Left lung (tissue), 10 donors: Measurements from ENCODE around the gene ZNF787. TPM values are rescaled to one million over a fixed set of nuclear protein-coding genes. Genes with fewer than 3 reads are reported as not detected.

Experiments
- ATAC-seq: fragments of 200-7000 bp; cut with Tn5 transposase; one replicate; pipeline ENCODE4 v1.9.1; 2020; ENCODE audit warnings: moderate library complexity
- DNase-seq, 4 donors: peaks; one replicate each; pipeline ENCODE4 v3.0.0-alpha.2; 2013 to 2020
- H3K27ac ChIP-seq, 2 donors: fragments of 200-600 bp; sonication (generic) in 1 of 2; one replicate each; pipeline versions ENCODE4 v1.5.0 to v1.8.0; 2020 to 2021
- H3K27me3 ChIP-seq, 2 donors: fragments of 200-600 bp; sonication (generic) in 1 of 2; one replicate each; pipeline versions ENCODE4 v1.5.0 to v1.8.0; 2020 to 2021
- H3K36me3 ChIP-seq, 2 donors: fragments of 200-600 bp; sonication (generic) in 1 of 2; one replicate each; pipeline versions ENCODE4 v1.5.0 to v1.8.0; 2020 to 2021
- H3K4me1 ChIP-seq, 2 donors: fragments of 200-600 bp; one replicate each; pipeline ENCODE4 v1.8.0; 2021
- H3K4me3 ChIP-seq, 2 donors: fragments of 200-600 bp; sonication (generic) in 1 of 2; one replicate each; pipeline versions ENCODE4 v1.5.0 to v1.8.0; 2020 to 2021; ENCODE audit warnings: mild to moderate bottlenecking in 1 of 2
- H3K9me3 ChIP-seq, 2 donors: fragments of 200-600 bp; sonication (generic) in 1 of 2; one replicate each; pipeline versions ENCODE4 v1.5.0 to v1.8.0; 2020 to 2021
- intact Hi-C, 2 donors: fragments of 100-400 bp; cut with DNase I; formaldehyde crosslinking; loops; one replicate each; pipeline versions ENCODE4 v1.11.2 to v1.14.2; 2022
- polyA plus RNA-seq, 6 donors: library from polyadenylated mRNA; unstranded; fragments of 120-200 nt; gene quantifications; one replicate each; pipeline ENCODE4 v1.2.1, GENCODE V29; 2013; ENCODE audit not compliant: insufficient read length in 6 of 6
- total RNA-seq, 2 donors: library from RNA; stranded (reverse); fragmentation: NEBNext Ultra II Directional; extraction: Animal tissue kit (Norgen Biotek cat#: 25700); gene quantifications; one replicate each; pipeline ENCODE4 v1.2.1, GENCODE V29; 2021
- TF ChIP-seq, protein P1 (sequence below), 2 donors: fragments of 200-600 bp; sonication (generic) in 1 of 2; IDR thresholded peaks; one replicate each; pipeline versions ENCODE4 v1.5.0 to v1.8.0; 2021; ENCODE audit warnings: antibody characterized with exemption in 2 of 2
- donor health status: DM: no; HTN: yes; CAD: no.
- donor health status: DM: no; HTN: no; CAD: no.

Gene ZNF787
- total and polyA plus RNA-seq, 8 donors: 11.0 to 44.6 (median 19.3) TPM

DNA sequence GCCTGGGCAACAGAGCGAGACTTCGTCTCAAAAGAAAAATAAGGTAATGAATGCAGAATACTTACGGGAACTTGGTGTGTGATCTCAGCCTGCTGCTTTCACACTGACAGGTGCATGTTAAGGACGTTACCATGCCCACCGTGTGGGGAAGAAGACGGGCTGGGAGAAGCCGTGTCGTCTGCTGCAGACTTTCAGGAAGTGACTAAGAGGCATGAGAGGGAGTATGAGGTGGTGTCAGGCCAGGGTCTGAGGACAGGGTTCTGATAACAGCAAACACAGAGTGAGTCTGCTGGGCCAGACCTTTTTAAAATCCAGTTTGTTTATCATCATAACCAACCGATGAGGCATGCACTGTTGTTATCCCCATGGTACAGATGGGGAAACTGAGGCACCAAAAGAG, 41.2 kb upstream of the ZNF787 start:
- no peak for DNase-seq
- intact Hi-C loops: no loop called here
- TF ChIP-seq, protein P1, sequence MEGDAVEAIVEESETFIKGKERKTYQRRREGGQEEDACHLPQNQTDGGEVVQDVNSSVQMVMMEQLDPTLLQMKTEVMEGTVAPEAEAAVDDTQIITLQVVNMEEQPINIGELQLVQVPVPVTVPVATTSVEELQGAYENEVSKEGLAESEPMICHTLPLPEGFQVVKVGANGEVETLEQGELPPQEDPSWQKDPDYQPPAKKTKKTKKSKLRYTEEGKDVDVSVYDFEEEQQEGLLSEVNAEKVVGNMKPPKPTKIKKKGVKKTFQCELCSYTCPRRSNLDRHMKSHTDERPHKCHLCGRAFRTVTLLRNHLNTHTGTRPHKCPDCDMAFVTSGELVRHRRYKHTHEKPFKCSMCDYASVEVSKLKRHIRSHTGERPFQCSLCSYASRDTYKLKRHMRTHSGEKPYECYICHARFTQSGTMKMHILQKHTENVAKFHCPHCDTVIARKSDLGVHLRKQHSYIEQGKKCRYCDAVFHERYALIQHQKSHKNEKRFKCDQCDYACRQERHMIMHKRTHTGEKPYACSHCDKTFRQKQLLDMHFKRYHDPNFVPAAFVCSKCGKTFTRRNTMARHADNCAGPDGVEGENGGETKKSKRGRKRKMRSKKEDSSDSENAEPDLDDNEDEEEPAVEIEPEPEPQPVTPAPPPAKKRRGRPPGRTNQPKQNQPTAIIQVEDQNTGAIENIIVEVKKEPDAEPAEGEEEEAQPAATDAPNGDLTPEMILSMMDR (IDR thresholded peaks at IDR 0.05): no peak
- H3K27ac ChIP-seq: no peak overlapping the region
- H3K4me1 ChIP-seq: no peaks in the 10 kb centered on the region
- no peak for ATAC-seq
- no peak overlapping the region for H3K4me3 ChIP-seq
- no peaks in the 10 kb centered on the region for H3K9me3 ChIP-seq
- H3K27me3 ChIP-seq: peaks cover 0 to 4% of the 10 kb centered on the region in 2 donors
- H3K36me3 ChIP-seq: peaks cover 0 to 33% of the 10 kb centered on the region in 2 donors

DNA sequence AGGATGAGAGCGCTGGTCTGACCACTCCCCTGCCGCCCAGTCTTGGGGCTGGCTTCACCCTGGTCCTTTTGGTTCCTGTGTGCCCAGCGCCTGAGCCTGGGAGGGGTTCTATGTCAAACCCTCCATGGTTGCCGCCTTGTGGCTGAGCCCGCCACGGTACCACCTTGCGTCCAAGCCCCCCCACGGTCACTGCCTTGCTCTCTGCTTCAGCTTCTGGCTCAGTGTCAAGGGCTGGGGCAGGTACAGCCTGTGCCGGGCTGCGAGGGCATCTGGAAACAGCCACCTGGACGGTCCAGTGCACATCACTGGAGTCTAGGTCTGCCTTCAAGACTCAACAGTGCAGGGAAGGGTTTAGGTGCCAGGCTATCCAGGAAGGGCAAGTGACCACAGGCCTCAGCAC, 40.4 kb upstream of the ZNF787 start:
- intact Hi-C loops: no loop called here
- H3K36me3 ChIP-seq: peaks cover 0 to 33% of the 10 kb centered on the region in 2 donors
- H3K27me3 ChIP-seq: no peaks in the 10 kb centered on the region
- H3K4me3 ChIP-seq: no peak overlapping the region
- TF ChIP-seq, protein P1 (IDR thresholded peaks at IDR 0.05): no peak
- no peak overlapping the region for H3K27ac ChIP-seq
- no peaks in the 10 kb centered on the region for H3K9me3 ChIP-seq
- ATAC-seq: no peak
- H3K4me1 ChIP-seq: peaks cover 0 to 3% of the 10 kb centered on the region in 2 donors
- no peak for DNase-seq

DNA sequence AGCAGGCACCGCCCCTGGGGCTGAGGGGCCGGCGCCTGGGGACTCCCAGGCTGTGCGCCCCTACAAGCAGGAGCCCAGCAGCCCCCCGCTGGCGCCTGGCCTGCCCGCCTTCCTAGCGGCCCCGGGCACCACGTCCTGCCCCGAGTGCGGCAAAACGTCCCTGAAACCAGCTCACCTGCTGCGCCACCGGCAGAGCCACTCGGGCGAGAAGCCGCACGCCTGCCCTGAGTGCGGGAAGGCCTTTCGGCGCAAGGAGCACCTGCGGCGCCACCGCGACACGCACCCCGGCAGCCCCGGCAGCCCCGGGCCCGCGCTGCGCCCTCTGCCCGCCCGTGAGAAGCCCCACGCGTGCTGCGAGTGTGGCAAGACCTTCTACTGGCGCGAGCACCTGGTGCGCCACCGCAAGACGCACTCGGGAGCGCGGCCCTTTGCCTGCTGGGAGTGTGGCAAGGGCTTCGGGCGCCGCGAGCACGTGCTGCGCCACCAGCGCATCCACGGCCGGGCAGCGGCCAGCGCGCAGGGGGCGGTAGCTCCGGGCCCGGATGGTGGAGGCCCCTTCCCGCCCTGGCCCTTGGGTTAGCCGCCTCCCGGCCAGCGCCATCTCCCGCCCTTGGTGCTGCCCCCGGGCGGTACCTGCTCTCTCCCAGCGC, 38.7 kb upstream of the ZNF787 start:
- H3K27ac ChIP-seq: no peak overlapping the region
- H3K4me1 ChIP-seq: peaks cover 0 to 3% of the 10 kb centered on the region in 2 donors
- intact Hi-C loops: no loop called here
- TF ChIP-seq, protein P1 (IDR thresholded peaks at IDR 0.05): no peak
- H3K4me3 ChIP-seq: no peak overlapping the region
- peaks cover 0 to 50% of the 10 kb centered on the region in 2 donors for H3K36me3 ChIP-seq
- DNase-seq: no peak
- H3K27me3 ChIP-seq: no peaks in the 10 kb centered on the region
- ATAC-seq: no peak
- no peaks in the 10 kb centered on the region for H3K9me3 ChIP-seq

DNA sequence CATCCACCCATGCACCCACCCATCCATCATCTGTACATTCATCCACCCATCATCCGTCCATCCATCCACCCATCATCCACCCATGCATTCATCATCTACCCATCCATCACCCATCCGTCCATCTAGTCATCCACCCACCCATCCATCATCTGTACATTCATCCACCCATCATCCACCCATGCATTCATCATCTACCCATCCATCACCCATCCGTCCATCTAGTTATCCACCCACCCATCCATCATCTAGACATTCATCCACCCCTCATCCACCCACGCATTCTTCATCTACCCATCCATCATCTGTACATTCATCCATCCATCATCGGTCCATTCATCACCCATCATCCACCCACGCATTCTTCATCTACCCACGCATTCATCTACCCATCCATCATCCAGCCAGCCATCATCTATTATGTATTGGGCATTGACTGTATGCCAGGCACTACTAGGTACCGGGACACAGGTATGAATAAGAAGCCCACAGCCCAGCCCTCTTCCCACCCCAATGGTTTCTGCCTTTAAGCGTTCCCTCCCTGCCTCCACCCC, 38.0 kb upstream of the ZNF787 start:
- Histone ChIP-seq H3K4me3 (no peak overlapping the region), H3K4me1 (peaks cover 0 to 3% of the 10 kb centered on the region in 2 donors), H3K27me3 (no peaks in the 10 kb centered on the region), H3K36me3 (peaks cover 0 to 56% of the 10 kb centered on the region in 2 donors), H3K27ac (no peak overlapping the region), H3K9me3 (no peaks in the 10 kb centered on the region)
- ATAC-seq: no peak
- TF ChIP-seq, protein P1 (IDR thresholded peaks at IDR 0.05): no peak
- intact Hi-C loops: no loop called here
- DNase-seq: no peak

DNA sequence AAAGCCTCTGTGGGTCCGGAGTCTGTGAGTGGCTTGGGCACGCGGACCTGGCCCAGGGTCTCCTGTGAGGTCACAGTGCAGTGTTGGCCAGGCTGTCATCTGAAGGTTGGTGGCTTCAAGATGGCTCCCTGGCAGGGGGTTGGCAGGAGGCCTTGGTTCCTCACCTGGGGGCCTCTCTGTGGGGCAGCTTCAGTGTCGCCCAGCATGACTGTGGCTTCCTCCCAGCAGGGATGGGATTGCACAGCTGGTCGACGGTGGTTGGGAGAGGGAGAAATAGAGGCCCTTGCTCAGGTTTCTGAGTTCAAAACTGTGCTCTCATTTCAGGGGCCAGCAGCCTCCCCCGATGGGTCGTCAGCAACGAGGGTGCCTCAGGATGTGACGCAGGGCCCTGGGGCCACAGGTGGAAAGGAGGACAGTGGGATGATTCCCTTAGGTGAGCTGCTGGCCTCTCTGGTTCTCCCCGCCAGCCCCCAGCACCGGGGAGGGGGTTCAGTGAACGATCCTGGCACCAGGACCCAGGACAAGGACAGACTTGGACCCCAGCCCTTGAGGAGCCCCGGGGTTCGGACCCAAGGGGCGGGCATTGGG, 37.2 kb upstream of the ZNF787 start:
- DNase-seq (no peak), ATAC-seq (no peak)
- Histone ChIP-seq H3K4me1 (peaks cover 0 to 3% of the 10 kb centered on the region in 2 donors), H3K36me3 (peaks cover 0 to 56% of the 10 kb centered on the region in 2 donors), H3K4me3 (no peak overlapping the region), H3K27ac (no peak overlapping the region), H3K27me3 (no peaks in the 10 kb centered on the region), H3K9me3 (no peaks in the 10 kb centered on the region)
- intact Hi-C loops: no loop called here
- TF ChIP-seq, protein P1 (IDR thresholded peaks at IDR 0.05): no peak
